SKM-1 (cell line): ENCODE data around the gene SPPL2A.
"Not testable (repeated sequence)": the region's sequence is repeated elsewhere in the genome, so short reads cannot be mapped to it uniquely, and the experiment has no call there.

Source experiments
- DNase-seq: peaks from one replicate; lab custom pipeline; 2025; ENCODE audit not compliant: unreplicated experiment; lab: John Stamatoyannopoulos, UW

Gene SPPL2A

DNA sequence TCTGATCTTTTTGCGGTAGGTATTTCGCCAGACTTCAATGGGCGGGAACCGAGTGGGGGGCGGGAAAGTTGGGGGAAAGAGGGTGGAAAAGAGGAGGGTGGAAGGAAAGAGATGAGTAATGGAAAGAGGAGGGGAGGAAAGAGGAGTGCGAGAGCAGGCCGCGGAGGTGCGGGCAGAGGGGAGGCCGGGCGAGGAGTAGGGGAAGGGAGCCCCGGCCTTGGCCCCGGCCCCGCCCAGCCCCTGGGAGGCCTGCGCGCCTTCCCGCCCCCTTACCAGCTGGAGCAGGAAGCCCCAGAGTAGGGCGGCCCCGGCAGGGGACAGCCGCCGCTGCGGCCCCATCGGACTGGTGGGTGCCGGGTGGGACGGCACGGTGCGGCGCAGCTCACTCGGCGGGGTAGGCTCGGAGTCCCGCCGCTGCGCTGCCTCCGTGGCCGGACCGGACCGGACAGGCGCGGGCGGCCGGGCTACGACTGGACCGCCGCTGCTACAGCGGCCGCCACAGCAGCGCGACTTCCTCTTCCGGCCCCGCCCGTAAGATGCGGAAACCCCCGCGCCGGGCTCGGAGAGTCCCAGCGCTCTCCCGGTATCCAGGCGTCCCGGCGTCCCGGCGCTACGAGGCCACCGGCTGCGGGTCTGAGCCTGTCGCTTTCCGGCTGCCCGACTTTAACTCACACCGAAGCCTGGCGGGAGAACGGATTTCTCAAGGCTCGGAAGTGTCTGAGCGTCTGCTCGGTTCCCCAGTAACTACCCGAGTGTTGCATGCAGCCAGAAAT is at the start of gene SPPL2A:
TSS of gene SPPL2A (minus strand) at position 512 of the 773 bp plus-strand sequence. CDS start at position 339, 173 bp downstream.
- DNase-seq, result peak; percentile 65

DNA sequence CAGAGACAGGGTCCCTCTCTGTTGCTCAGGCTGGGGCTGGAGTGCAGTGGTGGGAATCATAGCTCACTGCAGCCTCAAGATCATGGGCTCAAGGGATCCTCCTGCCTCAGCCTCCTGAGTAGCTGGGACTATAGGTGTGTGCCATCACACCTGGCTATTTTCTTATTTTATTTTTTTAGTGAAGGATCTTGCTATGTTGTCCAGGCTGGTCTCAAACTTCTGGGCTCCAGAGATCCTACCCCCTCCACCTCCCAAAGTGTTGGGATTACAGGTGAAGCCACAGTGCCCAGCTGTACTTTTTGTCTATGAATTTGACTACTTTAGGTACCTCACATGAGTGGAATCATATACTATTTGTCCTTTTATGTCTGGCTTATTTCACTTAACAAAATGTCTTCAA is 49.1 kb upstream of the SPPL2A start:
- no peak for DNase-seq

GRCh38 chr15:50813865-50814264 is 48.4 kb upstream of the SPPL2A start:
- no peak for DNase-seq

DNA sequence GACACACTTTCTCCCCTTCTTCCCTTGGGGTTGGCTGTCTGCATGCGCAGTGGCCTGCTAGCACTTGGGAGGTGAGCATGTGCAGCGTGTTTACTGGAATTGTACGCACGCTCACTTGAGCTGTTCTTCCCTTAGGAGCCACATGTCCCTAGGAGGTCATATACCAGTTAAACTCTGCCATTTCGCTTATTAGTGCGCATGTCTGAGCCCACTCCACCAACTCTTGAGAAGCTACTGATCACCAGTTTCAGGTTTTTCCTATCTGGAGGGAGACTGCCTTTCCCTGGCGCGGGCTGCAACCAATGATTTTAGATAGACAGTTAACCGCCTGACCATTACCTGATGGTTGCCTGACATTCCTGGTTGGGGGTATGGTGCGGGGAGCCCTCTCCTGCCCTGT is 47.6 kb upstream of the SPPL2A start:
- DNase-seq, result no peak

GRCh38 chr15:50812181-50812506 is 46.6 kb upstream of the SPPL2A start:
- not testable (repeated sequence) for DNase-seq

DNA sequence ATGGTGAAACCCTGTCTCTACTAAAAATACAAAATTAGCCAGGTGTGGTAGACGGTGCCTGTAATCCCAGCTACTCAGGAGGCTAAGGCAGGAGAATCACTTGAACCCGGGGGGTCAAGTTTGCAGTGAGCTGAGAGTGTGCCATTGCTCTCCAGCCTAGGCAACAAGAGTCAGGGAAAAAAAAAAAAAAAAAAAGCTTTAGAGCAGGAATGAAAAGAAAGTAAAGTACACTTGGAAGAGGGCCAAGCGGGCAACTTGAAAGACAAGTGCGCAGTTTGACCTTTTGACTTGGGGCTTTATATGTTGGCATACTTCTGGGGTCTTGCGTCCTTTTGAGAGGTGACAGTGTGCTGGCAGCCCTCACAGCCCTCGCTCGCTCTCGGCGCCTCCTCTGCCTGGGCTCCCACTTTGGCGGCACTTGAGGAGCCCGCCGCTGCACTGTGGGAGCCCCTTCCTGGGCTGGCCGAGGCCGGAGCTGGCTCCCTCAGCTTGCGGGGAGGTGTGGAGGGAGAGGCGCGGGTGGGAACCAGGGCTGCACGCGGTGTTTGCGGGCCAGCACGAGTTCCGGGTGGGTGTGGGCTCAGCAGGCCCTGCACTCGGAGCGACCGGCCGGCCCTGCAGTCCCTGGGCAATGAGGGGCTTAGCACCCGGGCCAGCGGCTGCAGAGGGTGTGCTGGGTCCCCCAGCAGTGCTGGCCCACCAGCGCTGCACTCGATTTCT is 46.1 kb upstream of the SPPL2A start:
- not testable (repeated sequence) for DNase-seq

- no peak for DNase-seq
Observed at GRCh38 chr15:50810128-50810527, 44.6 kb upstream of the SPPL2A start.

DNA sequence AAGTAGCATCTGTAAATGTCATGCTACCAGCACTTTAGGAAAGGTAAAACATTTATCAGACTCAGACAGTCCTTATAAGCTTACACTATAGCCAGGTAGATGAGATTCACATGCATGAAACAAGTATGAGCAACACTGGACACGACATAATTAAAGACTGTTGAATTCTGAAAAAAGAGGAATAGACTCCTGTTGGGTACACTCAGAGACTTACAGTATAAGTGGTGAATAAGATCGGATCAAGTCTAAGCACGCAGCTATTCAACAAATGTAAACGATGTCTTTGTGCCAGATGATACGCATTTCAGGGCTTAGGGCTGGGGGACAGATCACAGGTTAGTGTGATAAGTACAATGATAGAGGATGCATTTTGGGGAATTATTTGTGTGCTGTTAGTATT is 43.2 kb upstream of the SPPL2A start:
- DNase-seq, result no peak

DNA sequence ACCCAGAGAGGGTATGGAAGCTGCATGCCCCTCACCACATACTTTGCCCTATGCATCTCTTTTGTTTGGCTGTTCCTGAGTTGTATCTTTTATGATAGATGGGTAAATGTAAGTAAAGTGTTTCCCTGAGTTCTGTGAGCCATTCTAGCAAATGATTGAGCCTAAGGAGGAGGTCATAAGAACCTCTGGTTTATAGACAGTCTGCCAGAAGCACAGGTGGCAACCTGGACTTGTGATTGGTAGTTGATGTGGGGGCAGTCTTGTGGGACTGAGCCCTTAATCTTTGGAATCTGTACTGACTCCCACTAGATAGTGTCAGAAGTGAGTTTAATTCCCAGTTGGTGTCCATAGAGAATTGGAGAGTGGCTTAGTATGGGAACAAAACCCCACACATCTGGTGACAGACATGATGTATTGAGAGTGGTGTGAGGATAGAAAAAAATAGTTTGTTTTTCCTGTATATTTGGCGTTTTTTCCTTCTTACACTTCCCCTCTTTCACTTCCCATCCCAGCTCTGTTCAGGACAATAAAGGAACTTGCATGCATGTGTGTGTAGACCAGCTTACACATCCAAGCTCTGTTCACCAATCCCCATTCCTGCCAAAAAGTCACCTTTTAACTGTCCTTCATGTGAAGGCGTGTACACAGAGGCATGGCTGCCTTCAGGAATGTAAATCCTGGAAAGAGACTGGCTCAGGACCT is 38.1 kb upstream of the SPPL2A start:
- DNase-seq, result no peak

GRCh38 chr15:50800715-50801114 is 35.2 kb upstream of the SPPL2A start:
- DNase-seq, result no peak

- no peak for DNase-seq
Observed at GRCh38 chr15:50798684-50799083, 33.2 kb upstream of the SPPL2A start.

DNA sequence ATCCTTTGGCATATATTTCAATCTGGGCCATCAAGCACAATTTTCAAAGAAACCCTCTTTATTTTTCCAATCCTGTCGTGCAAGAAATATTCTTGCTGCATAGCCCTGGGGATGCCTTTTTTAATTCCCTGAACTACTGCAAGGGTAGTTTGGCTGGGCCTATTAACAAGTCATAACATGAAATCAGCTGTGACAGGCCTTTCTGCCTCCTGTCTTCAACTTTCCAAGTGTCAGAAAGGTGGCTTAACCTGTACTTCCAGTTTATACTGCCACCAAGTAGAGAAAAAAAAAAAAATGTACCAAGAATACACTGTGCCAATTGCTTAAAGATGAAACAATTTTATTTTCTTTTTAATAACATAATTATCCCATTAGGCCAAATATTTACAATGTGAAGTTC is 32.4 kb upstream of the SPPL2A start:
- DNase-seq, result no peak

DNA sequence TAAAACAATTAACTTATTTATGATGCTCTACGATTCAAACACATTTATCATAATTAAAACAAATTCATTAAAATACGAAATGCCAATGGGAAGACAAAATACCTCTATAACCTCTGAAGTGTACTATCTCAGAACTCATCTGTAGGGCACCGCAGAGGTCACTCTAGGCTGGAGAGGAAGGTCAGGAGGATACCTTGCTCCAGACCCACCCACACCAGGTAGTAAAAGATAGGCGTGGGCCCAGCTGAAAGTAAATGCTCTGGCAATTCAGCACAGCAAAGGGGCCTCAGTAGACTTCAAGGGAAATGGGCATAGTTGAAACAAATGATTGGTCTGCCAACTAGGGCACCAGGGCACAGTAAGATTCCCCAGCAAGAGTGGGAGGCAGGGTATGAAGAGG is 26.0 kb upstream of the SPPL2A start:
- no peak for DNase-seq

DNA sequence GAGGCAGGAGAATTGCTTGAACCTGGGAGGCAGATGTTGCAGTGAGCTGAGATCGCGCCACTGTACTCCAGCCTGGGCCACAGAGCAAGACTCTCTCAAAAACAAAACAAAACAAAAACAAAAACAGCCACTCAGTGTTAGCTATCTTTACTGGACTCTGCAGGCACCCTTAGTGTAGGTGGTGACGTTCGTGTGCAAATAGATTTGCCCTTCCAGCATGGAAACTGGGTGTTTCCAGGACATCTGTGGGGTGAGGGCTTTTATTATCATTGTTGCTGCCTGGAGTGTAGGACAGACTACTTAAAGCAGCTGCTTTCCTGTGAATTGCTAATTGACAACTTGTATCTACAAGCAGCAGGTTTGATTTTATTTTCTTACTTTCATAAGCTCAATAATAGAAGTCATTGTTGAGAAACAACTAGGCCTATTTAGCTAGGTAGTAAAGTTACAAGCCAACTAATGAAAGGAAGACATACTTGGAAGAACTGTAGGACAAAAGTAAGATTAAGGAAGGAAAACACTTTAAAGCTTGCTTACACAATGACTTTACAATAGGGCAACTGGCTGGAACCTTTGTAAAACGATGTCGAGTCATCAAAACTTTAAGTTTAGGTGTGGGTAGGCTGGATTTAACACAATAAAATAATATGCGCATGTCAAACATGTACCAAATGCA is 25.4 kb upstream of the SPPL2A start:
- DNase-seq, result no peak

DNA sequence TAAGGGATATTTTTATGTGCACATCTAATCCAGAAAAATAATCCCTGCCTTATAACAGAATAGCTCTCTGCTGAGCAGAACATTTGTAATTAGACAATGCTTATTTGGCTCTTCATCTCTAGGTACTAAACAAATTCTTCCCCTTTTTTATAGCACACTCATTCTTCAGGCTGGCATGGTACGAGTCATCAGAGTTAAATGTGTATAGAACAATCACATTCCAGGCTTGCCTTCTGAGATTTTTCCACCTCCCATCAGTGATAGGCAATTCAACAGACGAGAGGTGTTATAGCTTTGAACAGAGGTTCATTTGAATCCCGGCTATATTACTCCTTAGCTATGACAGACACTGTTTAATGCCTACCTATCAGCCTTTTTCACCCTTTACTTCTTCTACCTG is 21.4 kb upstream of the SPPL2A start:
- no peak for DNase-seq

DNA sequence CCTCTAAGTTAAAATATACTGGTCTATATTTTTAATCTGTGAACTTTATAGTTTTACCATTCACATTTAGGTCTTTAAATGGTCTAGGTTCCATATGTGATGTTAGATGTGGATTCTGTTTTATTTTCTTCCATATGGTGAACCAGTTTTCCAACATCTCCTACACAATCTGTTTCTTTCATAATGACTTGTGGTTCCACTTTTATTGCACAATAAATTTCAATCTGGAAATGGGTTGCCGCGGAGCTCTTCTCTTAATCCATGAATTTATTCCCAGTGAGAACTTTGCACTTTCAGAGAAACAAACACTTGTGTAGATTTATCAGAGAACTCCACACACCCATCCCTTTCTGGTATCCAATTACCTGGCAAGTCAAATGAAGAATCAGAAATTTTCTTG is 20.9 kb upstream of the SPPL2A start:
- DNase-seq, result no peak

- no peak for DNase-seq
Observed at GRCh38 chr15:50783895-50784294, 18.4 kb upstream of the SPPL2A start.

DNA sequence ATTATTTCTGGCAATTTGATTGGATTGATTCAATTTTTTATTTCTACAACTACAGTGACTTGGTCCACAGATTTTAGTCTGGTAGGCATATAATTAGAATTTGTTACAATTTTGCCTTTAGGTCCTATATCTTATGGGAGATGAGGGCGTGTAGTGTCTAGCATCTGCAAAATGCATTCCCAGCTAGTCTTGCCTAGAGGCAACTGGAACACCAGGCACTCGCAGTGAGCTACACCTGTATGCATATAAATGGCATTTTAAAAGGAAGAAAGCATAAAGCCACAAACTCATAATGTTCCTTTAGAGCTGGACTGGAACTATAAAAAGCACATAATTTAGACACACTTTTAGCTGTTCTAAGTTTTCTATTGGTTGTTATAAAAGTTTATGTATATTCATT is 17.9 kb upstream of the SPPL2A start:
- DNase-seq, result no peak

DNA sequence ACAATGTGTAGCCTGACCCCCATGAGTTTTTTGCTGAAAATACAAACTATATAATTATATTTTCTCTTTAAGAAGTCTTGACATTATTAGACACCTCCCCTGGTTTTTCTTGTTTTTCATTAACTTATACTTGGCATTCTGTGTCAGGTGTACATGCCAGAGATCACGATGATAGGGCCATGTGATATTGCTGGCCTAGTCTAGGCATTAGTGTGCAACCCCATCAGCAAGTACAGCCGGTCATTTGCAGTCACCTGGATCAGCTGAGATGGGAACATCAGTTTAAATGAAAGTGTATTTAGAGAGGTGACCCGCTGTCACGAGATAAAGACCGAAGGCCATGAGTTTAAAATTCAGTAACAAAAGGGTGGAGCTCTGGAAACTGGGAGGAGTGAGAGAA is 12.6 kb upstream of the SPPL2A start:
- DNase-seq, result no peak

DNA sequence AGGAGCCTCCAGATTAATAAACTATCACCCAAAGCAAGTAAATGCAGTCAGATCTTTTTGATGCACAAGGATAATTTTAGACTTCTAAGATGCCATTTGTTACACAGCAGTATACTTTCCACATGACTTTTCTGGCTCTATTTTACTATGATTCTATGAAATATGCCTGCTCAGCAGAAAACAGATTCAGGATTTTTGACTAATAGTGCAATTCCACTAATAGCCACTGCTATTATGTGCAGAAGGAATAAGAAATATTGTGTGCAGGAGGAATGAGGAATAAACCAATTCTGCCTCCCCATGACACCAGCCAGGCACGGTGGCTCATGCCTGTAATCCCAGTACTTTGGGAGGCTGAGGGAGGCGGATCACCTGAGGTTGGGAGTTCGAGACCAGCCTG is 11.5 kb upstream of the SPPL2A start:
- no peak for DNase-seq

- no peak for DNase-seq
Observed at GRCh38 chr15:50774450-50774849, 8.9 kb upstream of the SPPL2A start.

- DNase-seq, result no peak
Observed at GRCh38 chr15:50773389-50773788, 7.9 kb upstream of the SPPL2A start.
